IMR-90 (cell line): ENCODE data around the gene SUPT3H. TPM values are rescaled to one million over a fixed set of nuclear protein-coding genes. Genes with fewer than 3 reads are reported as not detected.

Source experiments
- ATAC-seq: fragments of 200-7000 bp; cut with Tn5 transposase; 2 replicates; pipeline ENCODE4 v1.9.1; 2020; ENCODE audit warnings: low read depth, mild to moderate bottlenecking, moderate library complexity
- BruUV-seq: library from RNA; stranded (reverse); fragments of 400-500 nt; replicated peaks from 2 replicates; lab custom pipeline; 2021; lab: Mats Ljungman, UMichigan
- CTCF ChIA-PET: fragments of 300-600 bp; formaldehyde crosslinking; extraction: SDS; loops from one replicate; lab custom pipeline; 2021; ENCODE audit warnings: antibody characterized with exemption; lab: Yijun Ruan, JAX
- POLR2A ChIA-PET: fragments of 300-600 bp; sonication (Branson Sonifier 250); formaldehyde crosslinking; loops from one replicate; lab custom pipeline; 2022; ENCODE audit warnings: antibody characterized with exemption; ENCODE audit not compliant: unreplicated experiment; lab: Charles Lee
- DNase-seq: peaks from one replicate; pipeline ENCODE4 v3.0.0; 2013
- H2AFZ ChIP-seq: replicated peaks from 2 replicates; pipeline ENCODE3; 2013; ENCODE audit warnings: low read length, mild to moderate bottlenecking; ENCODE audit not compliant: poor library complexity
- H2AK5ac ChIP-seq: 2 replicates; pipeline ENCODE4 v1.6.1; 2013; ENCODE audit warnings: low read depth, low read length, inconsistent platforms
- H2AK9ac ChIP-seq: replicated peaks from 2 replicates; pipeline ENCODE3; 2013; ENCODE audit warnings: mild to moderate bottlenecking, low read depth, low read length, moderate library complexity; ENCODE audit not compliant: poor library complexity
- H2BK120ac ChIP-seq: 2 replicates; pipeline ENCODE4 v1.6.1; 2013; ENCODE audit warnings: low read depth, low read length, inconsistent platforms
- H2BK15ac ChIP-seq: 3 replicates; pipeline ENCODE4 v1.6.1; 2013; ENCODE audit warnings: low read depth, low read length, inconsistent platforms
- H2BK20ac ChIP-seq: 2 replicates; pipeline ENCODE4 v1.6.1; 2013; ENCODE audit warnings: low read depth, mild to moderate bottlenecking, inconsistent platforms, low read length, moderate library complexity
- H2BK5ac ChIP-seq: 2 replicates; pipeline ENCODE4 v1.6.1; 2013; ENCODE audit warnings: mild to moderate bottlenecking, low read depth, low read length, inconsistent platforms; ENCODE audit not compliant: poor library complexity, severe bottlenecking
- H3K14ac ChIP-seq: replicated peaks from 2 replicates; pipeline ENCODE4 v1.6.1; 2013; ENCODE audit warnings: low read depth, low read length, inconsistent platforms
- H3K18ac ChIP-seq: 2 replicates; pipeline ENCODE4 v1.6.1; 2013; ENCODE audit warnings: low read depth, low read length, control low read depth
- H3K23ac ChIP-seq: 2 replicates; pipeline ENCODE4 v1.6.1; 2013; ENCODE audit warnings: low read depth, low read length, inconsistent platforms
- H3K27ac ChIP-seq: 2 replicates; pipeline ENCODE4 v1.5.1; 2013; ENCODE audit warnings: mild to moderate bottlenecking, control low read depth, low read length; ENCODE audit not compliant: insufficient read depth
- H3K27me3 ChIP-seq: 2 replicates; pipeline ENCODE4 v1.6.1; 2013; ENCODE audit warnings: low read length; ENCODE audit not compliant: control insufficient read depth, insufficient read depth
- H3K36me3 ChIP-seq: 2 replicates; pipeline ENCODE4 v1.6.1; 2013; ENCODE audit warnings: low read length, mixed read lengths; ENCODE audit not compliant: control insufficient read depth, insufficient read depth
- H3K4ac ChIP-seq: 2 replicates; pipeline ENCODE4 v1.6.1; 2013; ENCODE audit warnings: low read depth, low read length, inconsistent platforms
- H3K4me1 ChIP-seq: 2 replicates; pipeline ENCODE4 v1.6.1; 2013; ENCODE audit warnings: low read length, mixed read lengths; ENCODE audit not compliant: control insufficient read depth, insufficient read depth
- H3K4me2 ChIP-seq: 2 replicates; pipeline ENCODE4 v1.6.1; 2013; ENCODE audit warnings: low read depth, mild to moderate bottlenecking, control low read depth, low read length, moderate library complexity
- H3K4me3 ChIP-seq: 2 replicates; pipeline ENCODE4 v1.5.1; 2013; ENCODE audit warnings: low read depth, mild to moderate bottlenecking, control low read depth, low read length, moderate library complexity; ENCODE audit not compliant: insufficient read depth
- H3K56ac ChIP-seq: 2 replicates; pipeline ENCODE4 v1.6.1; 2013; ENCODE audit warnings: low read length, inconsistent platforms; ENCODE audit not compliant: insufficient read depth; ENCODE audit errors: extremely low read depth
- H3K79me1 ChIP-seq, 2 experiments: 2 replicates each; pipeline ENCODE4 v1.6.1; 2013; ENCODE audit warnings: low read length in 2 of 2, inconsistent platforms in 1 of 2, low read depth in 1 of 2
- H3K9ac ChIP-seq: 2 replicates; pipeline ENCODE4 v1.6.1; 2013; ENCODE audit warnings: low read depth, low read length, control low read depth
- H3K9me1 ChIP-seq: 2 replicates; pipeline ENCODE4 v1.6.1; 2013; ENCODE audit warnings: low read length, inconsistent platforms; ENCODE audit not compliant: insufficient read depth
- H3K9me3 ChIP-seq: 2 replicates; pipeline ENCODE4 v1.6.1; 2013; ENCODE audit warnings: low read length; ENCODE audit not compliant: control insufficient read depth, insufficient read depth
- H4K20me1 ChIP-seq: 2 replicates; pipeline ENCODE4 v1.6.1; 2013; ENCODE audit warnings: low read length, inconsistent platforms; ENCODE audit not compliant: insufficient read depth
- H4K5ac ChIP-seq: 2 replicates; pipeline ENCODE4 v1.6.1; 2013; ENCODE audit warnings: mild to moderate bottlenecking, low read depth, low read length, control low read depth
- H4K8ac ChIP-seq, 2 experiments: 2 replicates each; pipeline ENCODE4 v1.6.1; 2013; ENCODE audit warnings: low read depth in 2 of 2, low read length in 2 of 2, control low read depth in 1 of 2, inconsistent platforms in 1 of 2
- H4K91ac ChIP-seq: 2 replicates; pipeline ENCODE4 v1.6.1; 2013; ENCODE audit warnings: low read depth, low read length, inconsistent platforms; ENCODE audit not compliant: insufficient read depth
- BHLHE40 ChIP-seq: fragments of 150-350 bp; IDR thresholded peaks from 2 replicates; pipeline ENCODE4 v1.6.1; 2016; ENCODE audit warnings: mild to moderate bottlenecking, low read depth, low read length
- CEBPB ChIP-seq: IDR thresholded peaks from 2 replicates; pipeline ENCODE4 v1.6.1; 2012; ENCODE audit warnings: low read depth, low read length, improper control_type of control experiment
- CHD1 ChIP-seq: IDR thresholded peaks from 2 replicates; pipeline ENCODE4 v1.6.1; 2012; ENCODE audit warnings: low read depth, low read length, improper control_type of control experiment
- CTCF ChIP-seq: conservative IDR thresholded peaks from 2 replicates; pipeline ENCODE4 v1.5.1; 2012; ENCODE audit warnings: mild to moderate bottlenecking, low read depth, low read length, improper control_type of control experiment
- ELK1 ChIP-seq: fragments of 150-350 bp; IDR thresholded peaks from 2 replicates; pipeline ENCODE4 v1.6.1; 2016; ENCODE audit warnings: low read depth, mild to moderate bottlenecking, low read length, moderate library complexity, borderline replicate concordance
- FOS ChIP-seq: fragments of 150-350 bp; IDR thresholded peaks from 2 replicates; pipeline ENCODE4 v1.6.1; 2016; ENCODE audit warnings: low read depth, low read length
- MAFK ChIP-seq: IDR thresholded peaks from 2 replicates; pipeline ENCODE4 v1.6.1; 2012; ENCODE audit warnings: low read depth, low read length, improper control_type of control experiment
- MAZ ChIP-seq: IDR thresholded peaks from 2 replicates; pipeline ENCODE4 v1.6.1; 2012; ENCODE audit warnings: low read depth, mild to moderate bottlenecking, low read length, improper control_type of control experiment, moderate library complexity, borderline replicate concordance
- MXI1 ChIP-seq: IDR thresholded peaks from 2 replicates; pipeline ENCODE4 v1.6.1; 2012; ENCODE audit warnings: low read depth, mild to moderate bottlenecking, low read length, moderate library complexity, borderline replicate concordance
- NFE2L2 ChIP-seq: fragments of 150-350 bp; IDR thresholded peaks from 2 replicates; pipeline ENCODE4 v1.6.1; 2016; ENCODE audit warnings: low read depth, mild to moderate bottlenecking, low read length
- POLR2A ChIP-seq: IDR thresholded peaks from 2 replicates; pipeline ENCODE4 v1.6.1; 2012; ENCODE audit warnings: mild to moderate bottlenecking, low read depth, low read length
- RAD21 ChIP-seq: IDR thresholded peaks from 2 replicates; pipeline ENCODE4 v1.6.1; 2012; ENCODE audit warnings: low read length, improper control_type of control experiment
- RCOR1 ChIP-seq: IDR thresholded peaks from 2 replicates; pipeline ENCODE4 v1.6.1; 2012; ENCODE audit warnings: mild to moderate bottlenecking, low read length, improper control_type of control experiment; ENCODE audit not compliant: insufficient replicate concordance
- RFX5 ChIP-seq: IDR thresholded peaks from 2 replicates; pipeline ENCODE4 v1.8.0; 2012; ENCODE audit warnings: low read depth, mild to moderate bottlenecking, low read length, moderate library complexity
- SMC3 ChIP-seq: fragments of 150-350 bp; IDR thresholded peaks from 2 replicates; pipeline ENCODE4 v1.6.1; 2016; ENCODE audit warnings: low read depth, mild to moderate bottlenecking, antibody characterized with exemption, low read length, moderate library complexity
- USF2 ChIP-seq: fragments of 150-350 bp; IDR thresholded peaks from 2 replicates; pipeline ENCODE4 v1.6.1; 2017; ENCODE audit warnings: mild to moderate bottlenecking, antibody characterized with exemption, low read length, low read depth
- dilution Hi-C: fragments of 300-500 bp; cut with HindIII; formaldehyde crosslinking; loops from one replicate; pipeline ENCODE4 v1.14.3; 2018; ENCODE audit warnings: low sequenced_read_pairs; ENCODE audit not compliant: unreplicated experiment
- in situ Hi-C: fragments of 300-500 bp; cut with MboI; formaldehyde crosslinking; loops from 3 replicates; pipeline ENCODE4 v1.14.3; 2019; ENCODE audit warnings: low sequenced_read_pairs, inconsistent platforms, mixed read lengths
- intact Hi-C: fragments of 100-400 bp; cut with micrococcal nuclease; formaldehyde crosslinking; loops from 2 replicates; pipeline ENCODE4 v1.10.0; 2022
- polyA plus RNA-seq, 3 experiments: library from polyadenylated mRNA; depleted of rRNA; stranded (reverse); fragments of >200 nt; gene quantifications; 2 replicates each; pipeline ENCODE4 v1.2.3, GENCODE V29; 2012; ENCODE audit warnings: low replicate concordance in 1 of 3
- total RNA-seq: library from RNA; depleted of rRNA; stranded (reverse); fragments of >200 nt; gene quantifications from 2 replicates; pipeline ENCODE4 v1.2.3, GENCODE V29; 2012

SUPT3H gene
- total and polyA plus RNA-seq, 2 of the 4 experiments (the other 2 are of a cell fraction) = 4.5 to 5.0 TPM

DNA sequence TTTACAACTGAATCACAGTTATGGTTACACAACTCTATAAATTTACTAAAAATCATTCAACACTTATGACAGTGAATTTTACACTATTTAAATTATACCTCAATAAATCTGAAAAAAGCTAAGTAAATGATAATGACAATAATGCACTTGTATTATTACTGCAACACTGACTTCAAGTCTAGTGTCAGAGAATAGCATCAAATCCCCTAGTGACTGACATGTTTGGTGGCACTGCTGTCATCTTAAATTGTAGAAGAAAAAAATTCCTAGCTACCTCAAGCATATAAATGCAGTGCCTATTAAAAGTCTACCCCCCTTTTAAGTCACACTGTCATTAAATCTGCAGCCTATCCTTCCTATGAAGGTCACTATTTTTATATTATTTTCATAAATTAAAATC is 239.0 kb downstream of the SUPT3H start:
- no peaks in the 10 kb centered on the region for H3K36me3 ChIP-seq
- H3K4me2 ChIP-seq = no peak overlapping the region
- no peak overlapping the region for H2AFZ ChIP-seq
- H3K9ac ChIP-seq = no peak overlapping the region
- no peak overlapping the region for H4K5ac ChIP-seq
- no peak overlapping the region for H3K4me3 ChIP-seq
- H3K4me1 ChIP-seq = no peaks in the 10 kb centered on the region
- peaks cover 1% of the 10 kb centered on the region; the same call in 1 of the 2 replicates for H3K9me3 ChIP-seq
- no peak overlapping the region for H2AK5ac ChIP-seq
- H3K4ac ChIP-seq = no peak overlapping the region
- no peaks in the 10 kb centered on the region for H3K79me1 ChIP-seq
- no peak overlapping the region for H2BK15ac ChIP-seq
- dilution Hi-C loops = no loop called here
- no peak for ATAC-seq
- H3K27me3 ChIP-seq = no peaks in the 10 kb centered on the region
- no peak overlapping the region for H2BK120ac ChIP-seq
- H3K18ac ChIP-seq = no peak overlapping the region
- H3K23ac ChIP-seq = no peak overlapping the region
- no peak for DNase-seq
- no peak overlapping the region for H3K14ac ChIP-seq
- no peaks in the 10 kb centered on the region for H3K9me1 ChIP-seq
- no TSS peak for BruUV-seq
- no peak overlapping the region for H3K27ac ChIP-seq
- TF ChIP-seq MXI1 = no peak
- TF ChIP-seq MAFK = no peak
- TF ChIP-seq USF2 = no peak
- TF ChIP-seq ELK1 = no peak
- no peak for TF ChIP-seq RFX5
- no peak for TF ChIP-seq MAZ
- no peak for TF ChIP-seq RCOR1
- TF ChIP-seq CEBPB = no peak
- TF ChIP-seq POLR2A = no peak
- no peak for TF ChIP-seq SMC3
- TF ChIP-seq BHLHE40 = no peak
- TF ChIP-seq FOS = no peak
- TF ChIP-seq CHD1 = no peak
- TF ChIP-seq RAD21 = no peak
- no peak for TF ChIP-seq NFE2L2
- TF ChIP-seq CTCF = no peak
- H4K20me1 ChIP-seq = no peaks in the 10 kb centered on the region
- no peak overlapping the region for H2BK5ac ChIP-seq
- H2BK20ac ChIP-seq = no peak overlapping the region
- no peak overlapping the region for H3K56ac ChIP-seq
- ChIA-PET POLR2A (interaction anchor here (0.6 kb wide), 1 partner anchor 26 kb away, joined by 4 read pairs; no protein-coding TSS in a partner anchor), CTCF (no interaction called here)
- intact Hi-C loops = no loop called here
- in situ Hi-C loops = no loop called here
- no peak overlapping the region for H4K91ac ChIP-seq
- no peak overlapping the region for H2AK9ac ChIP-seq
- no peak overlapping the region for H4K8ac ChIP-seq
